IgD-negative memory B cell (primary cell): ENCODE data around the gene CMTR2. TPM values are rescaled to one million over a fixed set of nuclear protein-coding genes. Genes with fewer than 3 reads are reported as not detected.
A peak's percentile ranks its signal among the peaks of the same experiment; 100 is the strongest.

Experiments used
- H3K27ac Mint-ChIP-seq, 3 donors: one replicate each; pipeline ENCODE4 v1.8.0; 2020 to 2022; ENCODE audit warnings: mild to moderate bottlenecking in 3 of 3, mixed read lengths in 3 of 3, moderate library complexity in 1 of 3
- H3K27me3 Mint-ChIP-seq: one replicate; pipeline ENCODE4 v1.8.0; 2021; ENCODE audit warnings: mixed read lengths
- H3K36me3 Mint-ChIP-seq: one replicate; pipeline ENCODE4 v1.8.0; 2020; ENCODE audit warnings: mild to moderate bottlenecking, mixed read lengths
- H3K4me1 Mint-ChIP-seq, 3 donors: one replicate each; pipeline ENCODE4 v1.8.0; 2020 to 2022; ENCODE audit warnings: mixed read lengths in 3 of 3, mild to moderate bottlenecking in 1 of 3
- H3K4me3 Mint-ChIP-seq, 4 donors: one replicate each; pipeline ENCODE4 v1.8.0; 2020 to 2022; ENCODE audit warnings: mild to moderate bottlenecking in 4 of 4, mixed read lengths in 4 of 4, moderate library complexity in 3 of 4
- H3K9me3 Mint-ChIP-seq, 3 donors: one replicate each; pipeline ENCODE4 v1.8.0; 2020 to 2021; ENCODE audit warnings: mixed read lengths in 3 of 3, mild to moderate bottlenecking in 1 of 3
- polyA plus RNA-seq: library from polyadenylated mRNA; unstranded; fragments of 300-500 nt; fragmentation: Illumina TruSeq; gene quantifications from one replicate; pipeline ENCODE4 v1.2.3, GENCODE V29; 2021

The CMTR2 gene
- polyA plus RNA-seq, 1 donor from 2014 or later: 27.7 TPM

GRCh38 chr16:71255721-71256120 is 33.5 kb downstream of the CMTR2 start:
- no peaks in the 10 kb centered on the region for H3K9me3 Mint-ChIP-seq
- peaks cover 8 to 10% (median 9%) of the 10 kb centered on the region in 3 donors for H3K4me1 Mint-ChIP-seq
- no peaks in the 10 kb centered on the region for H3K36me3 Mint-ChIP-seq
- H3K27ac Mint-ChIP-seq: no peak overlapping the region
- peaks cover 14% of the 10 kb centered on the region for H3K27me3 Mint-ChIP-seq
- no peak overlapping the region for H3K4me3 Mint-ChIP-seq

DNA sequence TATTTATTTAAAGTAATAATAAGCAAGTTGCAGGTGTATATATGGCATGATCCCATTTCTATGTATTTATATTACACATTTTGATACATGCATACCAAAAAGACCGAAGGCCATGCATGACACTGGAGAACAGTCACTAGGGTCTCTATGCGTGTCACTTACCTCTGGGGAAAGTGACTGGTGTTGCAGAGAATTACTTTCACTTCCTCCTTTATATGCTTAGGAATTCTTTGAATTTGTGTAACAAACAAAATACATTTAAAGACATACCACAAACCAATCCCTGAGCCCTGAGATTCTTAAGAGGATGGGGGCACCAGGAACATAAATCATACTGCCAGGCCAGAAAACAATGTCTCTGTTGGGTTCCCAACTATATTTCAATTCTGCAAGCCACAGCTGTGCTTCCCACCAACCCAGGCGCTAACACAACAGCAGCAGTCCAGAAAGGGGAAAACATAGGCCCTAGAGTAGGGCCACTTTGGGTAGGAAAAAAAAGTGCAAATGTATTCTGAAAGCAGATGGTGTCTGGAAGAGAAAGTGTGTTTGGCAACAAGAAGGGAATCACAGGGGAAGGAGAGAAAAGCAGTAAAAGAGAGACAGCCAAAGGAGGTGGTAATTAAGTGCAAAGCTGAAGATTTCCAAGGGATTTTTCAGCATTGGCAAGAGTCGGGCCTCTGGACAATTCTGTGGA is 34.2 kb downstream of the CMTR2 start:
- Mint-ChIP-seq H3K36me3 (no peaks in the 10 kb centered on the region), H3K27me3 (peaks cover 14% of the 10 kb centered on the region), H3K4me3 (peak overlapping the region in 1 of 4 donors; percentile 70), H3K27ac (no peak overlapping the region), H3K9me3 (no peaks in the 10 kb centered on the region), H3K4me1 (peaks cover 8 to 10% (median 9%) of the 10 kb centered on the region in 3 donors)

- Mint-ChIP-seq H3K4me1 (peaks cover 6 to 10% (median 10%) of the 10 kb centered on the region in 3 donors), H3K27ac (no peak overlapping the region), H3K36me3 (no peaks in the 10 kb centered on the region), H3K4me3 (no peak overlapping the region), H3K9me3 (peaks cover 0 to 3% (median 0%) of the 10 kb centered on the region in 3 donors), H3K27me3 (peaks cover 7% of the 10 kb centered on the region)
Measured at GRCh38 chr16:71250461-71251235, 38.6 kb downstream of the CMTR2 start.

- H3K9me3 Mint-ChIP-seq: peaks cover 0 to 3% (median 0%) of the 10 kb centered on the region in 3 donors
- no peak overlapping the region for H3K4me3 Mint-ChIP-seq
- peaks cover 0 to 1% (median under 1%) of the 10 kb centered on the region in 3 donors for H3K4me1 Mint-ChIP-seq
- H3K27me3 Mint-ChIP-seq: peaks cover 6% of the 10 kb centered on the region
- H3K36me3 Mint-ChIP-seq: no peaks in the 10 kb centered on the region
- H3K27ac Mint-ChIP-seq: no peak overlapping the region
Measured at GRCh38 chr16:71249399-71249798, 39.8 kb downstream of the CMTR2 start.

GRCh38 chr16:71247478-71247877 is 41.7 kb downstream of the CMTR2 start:
- Mint-ChIP-seq H3K27ac (no peak overlapping the region), H3K36me3 (no peaks in the 10 kb centered on the region), H3K27me3 (peaks cover 6% of the 10 kb centered on the region), H3K9me3 (peaks cover 0 to 3% (median 0%) of the 10 kb centered on the region in 3 donors), H3K4me1 (peaks cover 0 to 1% (median 0%) of the 10 kb centered on the region in 3 donors), H3K4me3 (no peak overlapping the region)

DNA sequence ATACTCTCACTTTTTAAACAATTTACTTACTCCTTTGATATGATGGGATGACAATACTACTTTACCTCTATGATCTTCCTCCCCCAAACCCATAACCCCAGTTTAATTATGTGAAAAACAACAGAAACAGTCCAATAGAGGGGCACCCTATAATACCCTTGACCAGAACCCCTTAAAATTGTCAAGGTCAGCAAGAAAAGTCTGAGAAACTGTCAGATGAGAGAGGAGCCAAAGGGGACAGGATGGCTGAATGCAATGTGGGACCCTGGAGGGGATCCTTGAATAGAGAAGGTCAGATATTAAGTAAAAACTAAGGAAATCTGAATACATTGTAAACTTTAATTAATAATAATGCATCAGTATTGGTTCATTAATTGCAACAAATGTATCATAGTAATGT is 42.9 kb downstream of the CMTR2 start:
- Mint-ChIP-seq H3K27me3 (peaks cover 6% of the 10 kb centered on the region), H3K9me3 (peaks cover 0 to 3% (median 0%) of the 10 kb centered on the region in 3 donors), H3K4me1 (peaks cover 0 to 1% (median 0%) of the 10 kb centered on the region in 3 donors), H3K36me3 (no peaks in the 10 kb centered on the region), H3K4me3 (no peak overlapping the region), H3K27ac (no peak overlapping the region)

- H3K36me3 Mint-ChIP-seq: no peaks in the 10 kb centered on the region
- H3K27ac Mint-ChIP-seq: no peak overlapping the region
- no peak overlapping the region for H3K4me3 Mint-ChIP-seq
- peaks cover 0 to 1% (median 0%) of the 10 kb centered on the region in 3 donors for H3K4me1 Mint-ChIP-seq
- peaks cover 0 to 3% (median 0%) of the 10 kb centered on the region in 3 donors for H3K9me3 Mint-ChIP-seq
- peaks cover 8% of the 10 kb centered on the region for H3K27me3 Mint-ChIP-seq
Measured at GRCh38 chr16:71244521-71244920, 44.7 kb downstream of the CMTR2 start.

- no peak overlapping the region for H3K4me3 Mint-ChIP-seq
- no peaks in the 10 kb centered on the region for H3K4me1 Mint-ChIP-seq
- peaks cover 0 to 3% (median 0%) of the 10 kb centered on the region in 3 donors for H3K9me3 Mint-ChIP-seq
- H3K36me3 Mint-ChIP-seq: no peaks in the 10 kb centered on the region
- peaks cover 12% of the 10 kb centered on the region for H3K27me3 Mint-ChIP-seq
- no peak overlapping the region for H3K27ac Mint-ChIP-seq
Measured at GRCh38 chr16:71242601-71243000, 46.6 kb downstream of the CMTR2 start.

GRCh38 chr16:71242036-71242435 is 47.2 kb downstream of the CMTR2 start:
- Mint-ChIP-seq H3K36me3 (no peaks in the 10 kb centered on the region), H3K4me3 (no peak overlapping the region), H3K27me3 (peaks cover 14% of the 10 kb centered on the region), H3K4me1 (no peaks in the 10 kb centered on the region), H3K9me3 (no peaks in the 10 kb centered on the region), H3K27ac (peak overlapping the region in 1 of 3 donors; percentile 35)

Other genes with a start within 250 kb of the CMTR2 start
- gene HYDIN, start 58.7 kb downstream of the CMTR2 start, polyA plus RNA-seq: not detected
- not detected for gene CALB2, start 69.3 kb upstream of the CMTR2 start, polyA plus RNA-seq
- gene TLE7, start 152.7 kb upstream of the CMTR2 start, polyA plus RNA-seq: not detected
- 6.5 TPM for gene ZNF23, start 172.8 kb upstream of the CMTR2 start, polyA plus RNA-seq
- 2.5 TPM for gene ZNF19, start 199.9 kb upstream of the CMTR2 start, polyA plus RNA-seq
- not detected for gene CHST4, start 237.0 kb upstream of the CMTR2 start, polyA plus RNA-seq